ENCODE results near the gene MVB12B. TPM values are rescaled to one million over a fixed set of nuclear protein-coding genes. Genes with fewer than 3 reads are reported as not detected.

MVB12B gene
- total RNA-seq, 1 experiment from 2014 or later = 5.8 TPM

DNA sequence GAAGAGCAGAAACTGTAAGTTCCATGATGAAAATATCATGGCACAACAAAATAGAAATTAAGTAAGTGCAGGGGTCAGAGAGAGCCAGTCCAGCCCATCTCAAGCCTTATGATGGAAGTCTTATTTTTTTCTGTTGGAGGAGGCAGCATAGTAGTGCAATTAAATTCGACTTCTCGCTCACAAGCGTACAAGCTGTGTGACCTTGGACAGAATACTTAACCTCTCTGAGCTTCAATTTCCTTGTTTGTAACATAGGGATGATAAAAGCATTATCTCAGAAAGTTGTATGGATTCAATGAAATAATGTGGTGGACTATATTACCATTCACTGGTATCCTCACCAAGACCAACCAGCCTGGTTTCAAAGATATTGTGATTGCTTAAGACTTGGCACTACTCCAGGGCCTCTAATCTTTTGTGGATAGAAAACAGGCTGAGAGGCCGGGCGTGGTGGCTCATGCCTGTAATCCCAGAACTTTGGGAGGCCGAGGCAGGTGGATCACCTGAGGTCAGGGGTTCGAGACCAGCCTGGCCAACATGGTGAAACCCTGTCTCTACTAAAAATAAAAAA, 26.8 kb upstream of the MVB12B start:
- Histone ChIP-seq H3K4me1 (ENCODE audit: insufficient read depth, low read length) (no peaks in the 10 kb centered on the region), H3K79me2 (ENCODE audit: insufficient read depth, low read length) (no peaks in the 10 kb centered on the region), H4K91ac (ENCODE audit: insufficient read length, low read depth, low read length) (no peak overlapping the region), H4K5ac (ENCODE audit: insufficient read length, low read depth, low read length) (no peak overlapping the region), H2BK12ac (ENCODE audit: insufficient read length, low read depth, low read length) (no peak overlapping the region), H3K18ac (ENCODE audit: insufficient read length, low read depth, low read length) (no peak overlapping the region), H3K27ac (ENCODE audit: insufficient read length, low read depth, low read length) (no peak overlapping the region), H3K79me1 (ENCODE audit: insufficient read depth, low read depth, low read length, poor library complexity, severe bottlenecking) (no peaks in the 10 kb centered on the region), H4K8ac (replicated peaks; ENCODE audit: insufficient read length, low read depth, low read length) (no peak overlapping the region), H2AFZ (ENCODE audit: low read length) (no peak overlapping the region), H2BK120ac (ENCODE audit: low read depth, low read length, poor library complexity, severe bottlenecking) (no peak overlapping the region), H3K4me2 (ENCODE audit: insufficient read depth, insufficient read length, low read length) (no peak overlapping the region), H3K4ac (ENCODE audit: low read depth, low read length) (no peak overlapping the region), H2AK5ac (ENCODE audit: insufficient read length, low read length) (no peak overlapping the region), H3K23ac (ENCODE audit: insufficient read length, low read depth, low read length) (no peak overlapping the region), H3K23me2 (ENCODE audit: insufficient read length, low read depth, low read length, poor library complexity, severe bottlenecking) (no peaks in the 10 kb centered on the region), H4K20me1 (ENCODE audit: control insufficient read depth, insufficient read depth, insufficient read length) (no peaks in the 10 kb centered on the region), H3K14ac (ENCODE audit: insufficient read depth, low read length) (no peak overlapping the region), H3T11ph (ENCODE audit: low read length) (no peak overlapping the region), H2BK5ac (ENCODE audit: insufficient read length, low read length) (no peak overlapping the region), H2BK15ac (ENCODE audit: low read depth, low read length) (no peak overlapping the region), H3K27me3 (ENCODE audit: insufficient read depth, low read length) (no peaks in the 10 kb centered on the region), H2BK20ac (ENCODE audit: low read depth, low read length, poor library complexity, severe bottlenecking) (no peak overlapping the region), H3K56ac (ENCODE audit: insufficient read length, low read depth, low read length) (no peak overlapping the region), H3K9ac (ENCODE audit: extremely low read depth, insufficient read length, low read length) (no peak overlapping the region), H3K9me3 (ENCODE audit: control insufficient read depth, low read depth, low read length) (no peaks in the 10 kb centered on the region)
- H3K4me1 Mint-ChIP-seq = peaks cover 0 to 11% of the 10 kb centered on the region in 2 experiments; a peak in 3 of 4 replicates
- H3K4me3 Mint-ChIP-seq = no peak overlapping the region
- H3K9me3 Mint-ChIP-seq = no peaks in the 10 kb centered on the region
- WGBS (ENCODE audit: extremely low coverage, insufficient read length, low lambda C conversion rate) = no CpG with 5 or more reads among the region's 7 CpGs
- no peak for TF ChIP-seq CTCF (conservative IDR thresholded peaks at IDR 0.05)
- H3K27ac Mint-ChIP-seq = peak overlapping the region in 1 of 3 experiments; percentile 25; a peak in 1 of 7 replicates
- DNase-seq = no peak
- H3K36me3 Mint-ChIP-seq (ENCODE audit: insufficient read depth in 1 of 3, low read depth in 3 of 3) = no peaks in the 10 kb centered on the region
- H3K27me3 Mint-ChIP-seq (ENCODE audit: low read depth) = peaks cover 1% of the 10 kb centered on the region
